Endothelial cell of umbilical vein (primary cell): ENCODE results near the gene STK17B. TPM values are rescaled to one million over a fixed set of nuclear protein-coding genes. Genes with fewer than 3 reads are reported as not detected.

Source experiments
- BruUV-seq: library from RNA; stranded (reverse); fragments of 400-500 nt; replicated peaks from 2 replicates; lab custom pipeline; 2021; lab: Mats Ljungman, UMichigan
- CTCF ChIA-PET: fragments of 300-600, 350-600 bp; sonication (Branson Sonifier 250); formaldehyde crosslinking; loops from one replicate; lab custom pipeline; 2021; ENCODE audit warnings: antibody characterized with exemption, inconsistent platforms; lab: Charles Lee
- POLR2A ChIA-PET: fragments of 300-600, 350-600 bp; sonication (Branson Sonifier 250); formaldehyde crosslinking; loops from one replicate; lab custom pipeline; 2021; ENCODE audit warnings: antibody characterized with exemption, inconsistent platforms; lab: Charles Lee
- DNase-seq: peaks from one replicate; pipeline ENCODE4 v3.0.0-alpha.2; 2011; ENCODE audit warnings: low read depth, low spot score
- FAIRE-seq: peaks from 2 replicates; lab custom pipeline; 2011; peaks lifted over from hg19 to GRCh38; lab: Jason Lieb, UNC
- H2AFZ ChIP-seq: 2 replicates; pipeline ENCODE4 v1.6.0; 2012; ENCODE audit warnings: low read depth, low read length, control low read depth, inconsistent platforms
- H3K27ac ChIP-seq: 2 replicates; pipeline ENCODE4 v1.5.1; 2011; ENCODE audit warnings: low read depth, mild to moderate bottlenecking, control low read depth, low read length, moderate library complexity; ENCODE audit not compliant: insufficient read depth
- H3K27me3 ChIP-seq, 2 experiments: 2 replicates each; pipeline versions ENCODE4 v1.6.0 to v1.6.1; 2011; ENCODE audit warnings: low read length in 2 of 2, mixed read lengths in 1 of 2; ENCODE audit not compliant: control insufficient read depth in 2 of 2, insufficient read depth in 2 of 2
- H3K36me3 ChIP-seq, 2 experiments: 2 replicates in 1 of 2; 3 replicates in 1 of 2; pipeline ENCODE4 v1.5.1; 2011; ENCODE audit warnings: low read length in 2 of 2, mild to moderate bottlenecking in 1 of 2, moderate library complexity in 1 of 2; ENCODE audit not compliant: control insufficient read depth in 2 of 2, insufficient read depth in 2 of 2; ENCODE audit errors: extremely low read depth in 1 of 2
- H3K4me1 ChIP-seq: 3 replicates; pipeline ENCODE4 v1.5.1; 2011; ENCODE audit warnings: mild to moderate bottlenecking, low read length; ENCODE audit not compliant: control insufficient read depth, insufficient read depth; ENCODE audit errors: extremely low read depth
- H3K4me2 ChIP-seq: 2 replicates; pipeline ENCODE4 v1.6.1; 2011; ENCODE audit warnings: low read length, control low read depth, mixed read lengths; ENCODE audit not compliant: insufficient read depth
- H3K4me3 ChIP-seq, 3 experiments: fragments of 200-600 bp in 1 of 3; sonication (generic), shearing (Covaris generic) in 1 of 3; replicated peaks in 1 of 3; 2 replicates each; pipeline ENCODE4 v1.5.1; 2011 to 2016; ENCODE audit warnings: control low read depth in 3 of 3, low read length in 3 of 3, mild to moderate bottlenecking in 2 of 3, inconsistent platforms in 1 of 3, low read depth in 1 of 3, moderate library complexity in 1 of 3; ENCODE audit not compliant: insufficient read depth in 1 of 3
- H3K79me2 ChIP-seq: 2 replicates; pipeline ENCODE4 v1.6.0; 2012; ENCODE audit warnings: low read length, inconsistent platforms; ENCODE audit not compliant: control insufficient read depth, insufficient read depth
- H3K9ac ChIP-seq: replicated peaks from 2 replicates; pipeline ENCODE3; 2011; ENCODE audit warnings: low read length, control low read depth; ENCODE audit not compliant: insufficient read depth; ENCODE audit errors: extremely low read depth
- H3K9me1 ChIP-seq: replicated peaks from 3 replicates; pipeline ENCODE4 v1.6.0; 2011; ENCODE audit warnings: mild to moderate bottlenecking, low read length; ENCODE audit not compliant: control insufficient read depth, insufficient read depth; ENCODE audit errors: extremely low read depth
- H3K9me3 ChIP-seq: replicated peaks from 2 replicates; pipeline ENCODE4 v1.5.1; 2012; ENCODE audit warnings: low read length, inconsistent platforms; ENCODE audit not compliant: control insufficient read depth, insufficient read depth
- H4K20me1 ChIP-seq: replicated peaks from 2 replicates; pipeline ENCODE3; 2011; ENCODE audit warnings: mild to moderate bottlenecking, low read length; ENCODE audit not compliant: control insufficient read depth, insufficient read depth; ENCODE audit errors: extremely low read depth
- CTCF ChIP-seq, 2 donors: IDR thresholded peaks; 1 replicate in 1 of 2; 2 replicates in 1 of 2; pipeline ENCODE4 v1.5.1; 2011; ENCODE audit warnings: low read length in 2 of 2, mild to moderate bottlenecking in 2 of 2, moderate library complexity in 2 of 2, control low read depth in 1 of 2, inconsistent platforms in 1 of 2, low read depth in 1 of 2; ENCODE audit not compliant: insufficient read depth in 1 of 2; ENCODE audit errors: extremely low read depth in 1 of 2
- EZH2 ChIP-seq: IDR thresholded peaks from 2 replicates; pipeline ENCODE4 v1.6.1; 2012; ENCODE audit warnings: borderline replicate concordance, low read depth, mild to moderate bottlenecking, moderate library complexity, low read length, inconsistent platforms; ENCODE audit not compliant: severe bottlenecking
- FOS ChIP-seq: IDR thresholded peaks from 2 replicates; pipeline ENCODE4 v1.6.1; 2011; ENCODE audit warnings: mild to moderate bottlenecking, low read length, moderate library complexity, borderline replicate concordance; ENCODE audit not compliant: insufficient read depth
- JUN ChIP-seq: IDR thresholded peaks from 2 replicates; pipeline ENCODE4 v1.6.1; 2011; ENCODE audit warnings: borderline replicate concordance, low read depth; ENCODE audit not compliant: insufficient read length, insufficient read depth
- MAX ChIP-seq: IDR thresholded peaks from 2 replicates; pipeline ENCODE4 v1.6.1; 2011; ENCODE audit not compliant: insufficient read depth, insufficient read length
- MYC ChIP-seq: IDR thresholded peaks from one replicate; pipeline ENCODE4 v1.6.1; 2011; ENCODE audit warnings: mild to moderate bottlenecking, low read depth, low read length
- POLR2A ChIP-seq: IDR thresholded peaks from 2 replicates; pipeline ENCODE4 v1.6.1; 2012; ENCODE audit warnings: low read depth, mild to moderate bottlenecking, control low read depth, low read length
- POLR2AphosphoS5 ChIP-seq: IDR thresholded peaks from 2 replicates; pipeline ENCODE4 v1.6.1; 2012; ENCODE audit warnings: low read depth, mild to moderate bottlenecking, control low read depth, low read length, moderate library complexity; ENCODE audit not compliant: insufficient read depth
- dilution Hi-C: fragments of 300-500 bp; cut with MboI; formaldehyde crosslinking; loops from one replicate; pipeline ENCODE4 v1.15.0; 2019; ENCODE audit warnings: low sequenced_read_pairs; ENCODE audit not compliant: extremely low pct_ligation_motif_present
- intact Hi-C: fragments of 100-400 bp; cut with micrococcal nuclease; formaldehyde crosslinking; loops from one replicate; pipeline ENCODE4 v1.10.0; 2022
- polyA plus RNA-seq, 4 experiments: library from polyadenylated mRNA; depleted of rRNA in 3 of 4; stranded (reverse) in 3 of 4; unstranded in 1 of 4; fragments of >200 nt; gene quantifications; 2 replicates each; pipeline versions ENCODE4 v1.2.1 to v1.2.3, GENCODE V29; 2011 to 2012; ENCODE audit warnings: missing spikeins in 1 of 4
- total RNA-seq: library from RNA; stranded (reverse); gene quantifications from 2 replicates; pipeline ENCODE4 v1.2.3, GENCODE V29; 2021

STK17B gene
- total and polyA plus RNA-seq, 2 donors (not counting 3 experiments of a cell fraction or from before 2014, with no cell fraction given): 2.5 to 16.6 TPM

- no peaks in the 10 kb centered on the region for H4K20me1 ChIP-seq
- POLR2A ChIA-PET: no interaction called here
- no peak overlapping the region for H3K4me3 ChIP-seq
- FAIRE-seq: no peak
- H3K9ac ChIP-seq: no peak overlapping the region
- dilution Hi-C loops: no loop called here
- TF ChIP-seq EZH2 (no peak), FOS (no peak), CTCF (IDR thresholded peaks at IDR 0.05; ENCODE audit: extremely low read depth in 1 of 2, insufficient read depth in 1 of 2, low read depth in 1 of 2, low read length in 2 of 2) (no peak), POLR2A (no peak), JUN (no peak), POLR2AphosphoS5 (no peak), MYC (no peak), MAX (no peak)
- intact Hi-C loops: no loop called here
- no peak overlapping the region for H2AFZ ChIP-seq
- H3K9me1 ChIP-seq: no peaks in the 10 kb centered on the region
- H3K36me3 ChIP-seq: no peaks in the 10 kb centered on the region
- CTCF ChIA-PET: no interaction called here
- H3K79me2 ChIP-seq: no peaks in the 10 kb centered on the region
- no peak overlapping the region for H3K27ac ChIP-seq
- H3K4me2 ChIP-seq: no peak overlapping the region
- DNase-seq: no peak
- no peaks in the 10 kb centered on the region for H3K4me1 ChIP-seq
- no peaks in the 10 kb centered on the region for H3K27me3 ChIP-seq
- no peaks in the 10 kb centered on the region for H3K9me3 ChIP-seq
- BruUV-seq: no TSS peak
These were observed 87.8 kb downstream of the STK17B start for GRCh38 chr2:196083601-196084000.

Other genes starting within 250 kb of the STK17B start
- gene DNAH7, start 102.7 kb downstream of the STK17B start, total RNA-seq: 0.05 and 0.24 TPM in 2 replicates
- 0.15 TPM in 1 of 2 replicates, not detected in the other for gene DNAH7, start 102.7 kb downstream of the STK17B start, polyA plus RNA-seq